HG03342 (cell line): Measurements from ENCODE around the gene C4A.
"Not testable (repeated sequence)": the region's sequence is repeated elsewhere in the genome, so short reads cannot be mapped to it uniquely, and the experiment has no call there.

Experiments used
- ATAC-seq: cut with Tn5 transposase; IDR thresholded peaks from one replicate; pipeline ENCODE4 v1.9.1; 2021; ENCODE audit warnings: mild to moderate bottlenecking, moderate library complexity; ENCODE audit not compliant: unreplicated experiment

Gene C4A

DNA sequence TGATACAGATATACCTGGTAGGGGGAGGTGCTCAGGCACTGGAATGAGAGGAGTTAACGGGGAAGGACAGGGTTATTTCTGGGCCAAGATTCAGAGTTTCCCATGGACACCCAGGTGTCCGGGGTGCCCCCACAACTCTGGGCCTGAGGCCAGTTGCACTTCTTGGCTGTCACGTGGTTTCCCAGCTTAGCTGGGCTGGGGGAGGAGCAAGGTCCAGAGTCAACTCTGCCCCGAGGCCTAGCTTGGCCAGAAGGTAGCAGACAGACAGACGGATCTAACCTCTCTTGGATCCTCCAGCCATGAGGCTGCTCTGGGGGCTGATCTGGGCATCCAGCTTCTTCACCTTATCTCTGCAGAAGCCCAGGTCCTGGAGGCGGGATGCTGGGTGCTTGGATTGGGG, 32.7 kb downstream of the C4A start, which contains the start of gene C4B:
Gene C4B, plus strand, starts transcription at position 249 of the 400 bp plus-strand sequence. Its CDS starts 51 bp downstream, at position 300.
- not testable (repeated sequence) for ATAC-seq

DNA sequence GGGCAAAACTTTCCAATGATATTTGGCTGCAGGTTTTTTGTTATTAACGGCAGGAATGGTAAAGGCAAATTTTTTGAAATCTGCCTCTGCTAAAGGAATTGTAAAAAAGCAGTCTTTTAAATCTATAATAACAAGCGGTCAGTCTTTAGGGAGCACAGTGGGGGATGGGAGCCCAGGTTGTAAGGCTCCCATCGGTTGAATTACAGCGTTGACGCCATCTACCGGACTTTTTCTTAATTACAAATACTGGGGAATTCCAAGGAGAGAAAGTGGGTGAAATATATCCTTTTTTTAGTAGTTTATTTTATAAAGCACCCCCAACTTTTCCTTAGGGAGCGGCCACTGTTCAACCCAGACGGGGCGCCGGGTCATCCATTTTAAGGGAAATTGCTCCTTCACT, 40.2 kb downstream of the C4A start:
- ATAC-seq = not testable (repeated sequence)

DNA sequence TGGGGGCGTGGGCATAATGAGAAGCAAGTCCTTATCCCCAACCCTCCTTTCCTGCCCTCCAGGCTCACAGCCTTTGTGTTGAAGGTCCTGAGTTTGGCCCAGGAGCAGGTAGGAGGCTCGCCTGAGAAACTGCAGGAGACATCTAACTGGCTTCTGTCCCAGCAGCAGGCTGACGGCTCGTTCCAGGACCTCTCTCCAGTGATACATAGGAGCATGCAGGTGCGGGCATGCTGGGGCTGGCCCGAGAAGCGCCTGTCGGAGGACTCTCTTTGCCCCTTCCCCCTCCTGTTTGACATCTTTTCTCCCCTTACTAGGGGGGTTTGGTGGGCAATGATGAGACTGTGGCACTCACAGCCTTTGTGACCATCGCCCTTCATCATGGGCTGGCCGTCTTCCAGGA, 46.8 kb downstream of the C4A start:
- not testable (repeated sequence) for ATAC-seq

DNA sequence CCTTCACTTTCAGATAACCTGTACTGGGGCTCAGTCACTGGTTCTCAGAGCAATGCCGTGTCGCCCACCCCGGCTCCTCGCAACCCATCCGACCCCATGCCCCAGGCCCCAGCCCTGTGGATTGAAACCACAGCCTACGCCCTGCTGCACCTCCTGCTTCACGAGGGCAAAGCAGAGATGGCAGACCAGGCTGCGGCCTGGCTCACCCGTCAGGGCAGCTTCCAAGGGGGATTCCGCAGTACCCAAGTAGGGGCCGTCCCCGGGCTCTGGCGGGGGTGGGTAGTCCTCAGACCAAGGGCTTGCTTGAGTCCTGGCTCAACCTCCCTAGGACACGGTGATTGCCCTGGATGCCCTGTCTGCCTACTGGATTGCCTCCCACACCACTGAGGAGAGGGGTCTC, 47.7 kb downstream of the C4A start:
- ATAC-seq = not testable (repeated sequence)

DNA sequence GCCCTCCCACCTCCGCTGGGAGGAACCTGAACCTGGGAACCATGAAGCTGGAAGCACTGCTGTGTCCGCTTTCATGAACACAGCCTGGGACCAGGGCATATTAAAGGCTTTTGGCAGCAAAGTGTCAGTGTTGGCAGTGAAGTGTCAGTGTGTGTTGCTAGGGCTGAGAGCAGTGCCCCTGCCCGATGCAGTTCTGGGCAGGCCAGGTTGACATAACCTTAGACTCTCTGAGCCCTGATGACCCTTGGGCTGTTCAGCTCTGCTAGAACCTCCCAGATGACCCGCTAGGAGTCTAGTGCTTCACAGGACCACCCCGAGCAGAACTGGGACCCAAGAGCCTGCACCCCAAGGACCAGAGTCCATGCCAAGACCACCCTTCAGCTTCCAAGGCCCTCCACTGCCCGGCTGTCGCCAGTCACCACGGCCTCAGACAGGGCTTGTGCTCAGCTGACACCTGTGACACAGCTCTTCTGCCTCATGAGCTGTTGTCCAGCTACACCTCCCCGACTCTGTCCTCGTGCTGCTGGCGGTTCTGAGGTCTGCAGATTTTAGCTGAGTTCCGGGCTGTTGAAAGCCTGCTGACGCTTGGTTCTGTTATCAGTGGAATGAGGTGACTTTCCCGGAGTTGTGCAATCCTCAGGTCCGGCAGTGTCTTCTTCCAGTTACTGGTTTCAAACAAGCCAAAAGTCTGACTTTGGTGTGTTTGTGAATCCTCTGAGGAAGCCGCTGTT, 53.6 kb downstream of the C4A start:
- not testable (repeated sequence) for ATAC-seq

DNA sequence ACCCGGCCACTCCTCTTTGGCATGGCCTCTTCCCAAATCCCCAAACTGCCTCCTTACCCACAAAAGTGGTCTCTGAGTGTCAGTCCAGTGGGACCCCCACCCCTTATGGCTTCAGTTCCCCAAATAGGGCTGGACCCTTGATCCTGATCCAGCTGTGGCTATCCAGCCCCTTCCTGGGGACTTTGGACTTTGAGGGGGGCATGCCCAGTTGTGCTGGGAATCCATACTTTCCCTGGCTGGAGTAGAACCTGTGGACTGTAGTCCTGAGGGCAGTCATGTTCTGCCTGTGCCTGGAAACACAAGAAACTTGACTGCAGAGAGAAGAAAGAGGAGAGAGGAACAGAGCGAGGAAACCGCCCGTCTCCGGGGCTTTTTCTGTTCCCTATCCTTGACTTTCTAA, 55.3 kb downstream of the C4A start:
- not testable (repeated sequence) for ATAC-seq

DNA sequence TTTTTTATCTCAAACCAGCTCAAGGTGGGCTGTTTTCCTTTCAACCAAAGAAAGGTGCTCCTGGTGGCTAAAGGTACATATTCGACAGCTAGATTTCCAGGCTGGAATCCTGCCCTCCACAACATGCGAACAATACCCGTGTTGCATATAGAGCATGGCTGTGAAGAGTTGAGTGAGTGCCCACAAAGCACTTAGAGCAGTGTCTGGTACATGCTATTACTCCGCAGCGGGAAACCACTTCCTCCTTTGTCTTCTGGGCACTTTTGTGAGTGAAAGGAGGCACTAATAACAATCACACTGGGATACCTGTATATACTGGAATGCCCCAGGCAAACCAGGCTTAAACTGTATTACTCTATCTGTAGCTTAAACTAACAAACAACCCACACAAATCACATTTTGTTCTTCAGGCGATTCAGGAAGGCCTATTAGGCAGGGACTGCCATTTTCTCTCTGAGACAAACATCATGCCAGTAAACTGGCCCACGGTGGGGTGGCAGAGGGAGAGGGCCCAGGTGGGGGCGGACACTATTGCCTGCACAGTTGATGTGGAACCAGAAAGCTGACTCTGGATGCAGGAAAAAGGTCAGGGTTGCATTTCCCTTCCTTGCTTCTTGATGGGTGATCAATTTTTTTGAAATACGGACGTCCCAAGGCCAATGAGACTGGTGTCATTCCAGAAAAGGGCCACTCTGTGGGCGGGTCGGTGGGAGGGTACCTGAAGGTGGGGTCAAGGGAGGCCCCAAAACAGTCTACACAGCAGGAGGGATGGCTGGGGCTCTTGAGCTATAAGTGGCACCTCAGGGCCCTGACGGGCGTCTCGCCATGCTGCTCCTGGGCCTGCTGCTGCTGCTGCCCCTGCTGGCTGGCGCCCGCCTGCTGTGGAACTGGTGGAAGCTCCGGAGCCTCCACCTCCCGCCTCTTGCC, 56.0 kb downstream of the C4A start, which contains the start of gene CYP21A2:
Gene CYP21A2, plus strand, starts transcription at position 818 of the 927 bp plus-strand sequence. Its CDS starts 8 bp downstream, at position 826.
- not testable (repeated sequence) for ATAC-seq

DNA sequence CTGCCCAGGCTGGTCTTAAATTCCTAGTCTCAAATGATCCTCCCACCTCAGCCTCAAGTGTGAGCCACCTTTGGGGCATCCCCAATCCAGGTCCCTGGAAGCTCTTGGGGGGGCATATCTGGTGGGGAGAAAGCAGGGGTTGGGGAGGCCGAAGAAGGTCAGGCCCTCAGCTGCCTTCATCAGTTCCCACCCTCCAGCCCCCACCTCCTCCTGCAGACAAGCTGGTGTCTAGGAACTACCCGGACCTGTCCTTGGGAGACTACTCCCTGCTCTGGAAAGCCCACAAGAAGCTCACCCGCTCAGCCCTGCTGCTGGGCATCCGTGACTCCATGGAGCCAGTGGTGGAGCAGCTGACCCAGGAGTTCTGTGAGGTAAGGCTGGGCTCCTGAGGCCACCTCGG, 57.0 kb downstream of the C4A start:
- ATAC-seq = not testable (repeated sequence)

DNA sequence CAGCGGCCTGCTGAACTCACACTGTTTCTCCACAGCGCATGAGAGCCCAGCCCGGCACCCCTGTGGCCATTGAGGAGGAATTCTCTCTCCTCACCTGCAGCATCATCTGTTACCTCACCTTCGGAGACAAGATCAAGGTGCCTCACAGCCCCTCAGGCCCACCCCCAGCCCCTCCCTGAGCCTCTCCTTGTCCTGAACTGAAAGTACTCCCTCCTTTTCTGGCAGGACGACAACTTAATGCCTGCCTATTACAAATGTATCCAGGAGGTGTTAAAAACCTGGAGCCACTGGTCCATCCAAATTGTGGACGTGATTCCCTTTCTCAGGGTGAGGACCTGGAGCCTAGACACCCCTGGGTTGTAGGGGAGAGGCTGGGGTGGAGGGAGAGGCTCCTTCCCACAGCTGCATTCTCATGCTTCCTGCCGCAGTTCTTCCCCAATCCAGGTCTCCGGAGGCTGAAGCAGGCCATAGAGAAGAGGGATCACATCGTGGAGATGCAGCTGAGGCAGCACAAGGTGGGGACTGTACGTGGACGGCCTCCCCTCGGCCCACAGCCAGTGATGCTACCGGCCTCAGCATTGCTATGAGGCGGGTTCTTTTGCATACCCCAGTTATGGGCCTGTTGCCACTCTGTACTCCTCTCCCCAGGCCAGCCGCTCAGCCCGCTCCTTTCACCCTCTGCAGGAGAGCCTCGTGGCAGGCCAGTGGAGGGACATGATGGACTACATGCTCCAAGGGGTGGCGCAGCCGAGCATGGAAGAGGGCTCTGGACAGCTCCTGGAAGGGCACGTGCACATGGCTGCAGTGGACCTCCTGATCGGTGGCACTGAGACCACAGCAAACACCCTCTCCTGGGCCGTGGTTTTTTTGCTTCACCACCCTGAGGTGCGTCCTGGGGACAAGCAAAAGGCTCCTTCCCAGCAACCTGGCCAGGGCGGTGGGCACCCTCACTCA, 57.7 kb downstream of the C4A start:
- ATAC-seq = not testable (repeated sequence)

DNA sequence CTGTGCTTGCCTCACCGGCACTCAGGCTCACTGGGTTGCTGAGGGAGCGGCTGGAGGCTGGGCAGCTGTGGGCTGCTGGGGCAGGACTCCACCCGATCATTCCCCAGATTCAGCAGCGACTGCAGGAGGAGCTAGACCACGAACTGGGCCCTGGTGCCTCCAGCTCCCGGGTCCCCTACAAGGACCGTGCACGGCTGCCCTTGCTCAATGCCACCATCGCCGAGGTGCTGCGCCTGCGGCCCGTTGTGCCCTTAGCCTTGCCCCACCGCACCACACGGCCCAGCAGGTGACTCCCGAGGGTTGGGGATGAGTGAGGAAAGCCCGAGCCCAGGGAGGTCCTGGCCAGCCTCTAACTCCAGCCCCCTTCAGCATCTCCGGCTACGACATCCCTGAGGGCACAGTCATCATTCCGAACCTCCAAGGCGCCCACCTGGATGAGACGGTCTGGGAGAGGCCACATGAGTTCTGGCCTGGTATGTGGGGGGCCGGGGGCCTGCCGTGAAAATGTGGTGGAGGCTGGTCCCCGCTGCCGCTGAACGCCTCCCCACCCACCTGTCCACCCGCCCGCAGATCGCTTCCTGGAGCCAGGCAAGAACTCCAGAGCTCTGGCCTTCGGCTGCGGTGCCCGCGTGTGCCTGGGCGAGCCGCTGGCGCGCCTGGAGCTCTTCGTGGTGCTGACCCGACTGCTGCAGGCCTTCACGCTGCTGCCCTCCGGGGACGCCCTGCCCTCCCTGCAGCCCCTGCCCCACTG, 58.6 kb downstream of the C4A start:
- ATAC-seq = not testable (repeated sequence)

DNA sequence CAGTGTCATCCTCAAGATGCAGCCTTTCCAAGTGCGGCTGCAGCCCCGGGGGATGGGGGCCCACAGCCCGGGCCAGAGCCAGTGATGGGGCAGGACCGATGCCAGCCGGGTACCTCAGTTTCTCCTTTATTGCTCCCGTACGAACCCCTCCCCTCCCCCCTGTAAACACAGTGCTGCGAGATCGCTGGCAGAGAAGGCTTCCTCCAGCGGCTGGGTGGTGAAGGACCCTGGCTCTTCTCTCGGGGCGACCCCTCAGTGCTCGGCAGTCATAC, 59.1 kb downstream of the C4A start:
- ATAC-seq = not testable (repeated sequence)

DNA sequence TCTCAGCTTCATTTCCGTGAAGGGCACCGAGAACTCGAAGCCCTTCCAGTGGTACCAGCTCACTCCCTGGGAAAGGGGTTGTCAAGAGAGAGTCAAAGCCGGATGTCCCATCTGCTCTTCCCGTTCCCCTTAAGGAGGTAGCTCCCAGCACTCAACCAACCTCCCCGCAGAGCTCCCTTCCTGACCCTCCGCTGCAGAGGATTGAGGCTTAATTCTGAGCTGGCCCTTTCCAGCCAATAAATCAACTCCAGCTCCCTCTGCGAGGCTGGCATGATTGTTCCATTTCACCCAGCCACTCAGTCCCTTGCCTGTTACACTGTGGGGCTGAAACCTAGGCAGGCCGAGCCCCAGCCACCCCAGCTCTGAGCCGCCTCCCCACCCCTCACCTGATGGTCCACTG, 59.5 kb downstream of the C4A start:
- not testable (repeated sequence) for ATAC-seq

DNA sequence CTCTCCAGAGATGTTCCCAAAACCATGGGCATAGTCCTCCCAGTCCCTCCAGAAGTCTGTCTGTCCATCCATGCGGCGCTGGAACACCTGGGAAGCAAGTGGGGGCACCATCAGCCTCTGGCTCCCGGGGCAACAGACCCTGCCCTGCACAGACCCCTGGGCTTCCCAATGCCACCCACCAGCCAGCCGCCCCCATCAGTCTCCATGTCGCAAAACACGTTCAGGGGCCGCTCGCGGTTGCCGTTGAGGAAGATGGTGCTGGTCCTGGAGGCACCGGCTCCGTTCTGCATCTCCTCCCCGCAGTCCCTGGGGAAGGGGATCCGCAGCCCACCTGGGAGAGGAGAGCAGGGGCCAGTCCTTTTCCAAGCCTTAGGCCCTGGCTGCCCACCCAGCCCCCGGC, 60.4 kb downstream of the C4A start:
- ATAC-seq = not testable (repeated sequence)

DNA sequence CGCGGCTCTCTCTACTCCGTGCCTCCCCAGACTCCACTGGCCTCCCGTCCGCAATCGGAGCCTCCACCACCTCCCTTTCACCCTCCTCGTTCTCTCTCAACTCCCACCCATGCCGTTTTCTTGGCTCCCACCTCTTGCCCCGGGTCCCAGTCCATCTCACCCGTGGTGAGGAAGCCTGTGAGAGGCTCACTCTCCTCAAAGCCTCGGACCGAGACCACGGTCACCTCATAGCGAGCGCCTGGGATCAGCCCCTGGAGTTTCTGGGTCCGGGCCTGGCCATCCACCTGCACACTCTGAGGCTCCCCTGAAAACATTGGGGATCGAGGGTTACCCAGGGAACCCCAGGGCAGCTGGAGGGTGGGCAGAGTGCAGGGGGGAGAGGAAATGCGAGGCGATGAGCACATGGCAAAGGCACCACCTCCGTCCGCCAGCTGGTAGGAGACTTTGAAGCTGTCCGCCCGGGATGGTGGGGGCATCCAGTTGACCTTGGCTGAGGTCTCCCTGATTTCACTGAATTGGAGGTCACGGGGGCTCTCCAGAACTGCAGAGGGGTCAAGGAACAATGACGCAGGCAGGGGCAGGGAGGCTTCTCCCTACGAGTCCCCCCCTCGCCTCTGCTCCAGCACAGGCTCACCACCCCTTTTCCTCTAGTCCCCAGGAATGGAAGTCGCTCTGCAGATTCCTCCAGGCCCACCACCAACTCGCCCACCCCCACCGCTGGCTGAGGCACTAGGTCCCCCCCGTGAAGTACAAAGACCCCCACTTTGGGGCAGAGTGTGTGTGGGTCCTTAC, 61.9 kb downstream of the C4A start:
- ATAC-seq = not testable (repeated sequence)

DNA sequence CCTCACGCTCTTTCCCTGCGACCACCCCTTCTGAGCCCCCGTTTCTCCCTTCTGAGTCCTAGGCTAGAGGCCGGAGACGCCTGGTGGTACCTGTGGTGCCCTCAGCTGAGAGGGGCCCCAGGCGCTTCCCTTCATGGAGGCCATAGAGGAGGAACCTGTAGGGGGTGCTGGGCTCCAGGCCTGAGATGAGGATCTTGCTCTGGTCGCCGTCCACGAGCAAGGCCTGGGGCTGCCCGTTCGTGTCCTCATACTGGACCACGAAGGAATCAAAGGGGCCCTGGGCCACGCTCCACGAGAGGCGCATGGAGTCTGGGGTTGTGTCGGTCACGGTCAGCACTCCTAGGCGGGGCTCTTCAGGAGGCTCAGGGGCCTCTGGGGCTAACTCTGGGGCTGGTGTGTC, 63.1 kb downstream of the C4A start:
- not testable (repeated sequence) for ATAC-seq

DNA sequence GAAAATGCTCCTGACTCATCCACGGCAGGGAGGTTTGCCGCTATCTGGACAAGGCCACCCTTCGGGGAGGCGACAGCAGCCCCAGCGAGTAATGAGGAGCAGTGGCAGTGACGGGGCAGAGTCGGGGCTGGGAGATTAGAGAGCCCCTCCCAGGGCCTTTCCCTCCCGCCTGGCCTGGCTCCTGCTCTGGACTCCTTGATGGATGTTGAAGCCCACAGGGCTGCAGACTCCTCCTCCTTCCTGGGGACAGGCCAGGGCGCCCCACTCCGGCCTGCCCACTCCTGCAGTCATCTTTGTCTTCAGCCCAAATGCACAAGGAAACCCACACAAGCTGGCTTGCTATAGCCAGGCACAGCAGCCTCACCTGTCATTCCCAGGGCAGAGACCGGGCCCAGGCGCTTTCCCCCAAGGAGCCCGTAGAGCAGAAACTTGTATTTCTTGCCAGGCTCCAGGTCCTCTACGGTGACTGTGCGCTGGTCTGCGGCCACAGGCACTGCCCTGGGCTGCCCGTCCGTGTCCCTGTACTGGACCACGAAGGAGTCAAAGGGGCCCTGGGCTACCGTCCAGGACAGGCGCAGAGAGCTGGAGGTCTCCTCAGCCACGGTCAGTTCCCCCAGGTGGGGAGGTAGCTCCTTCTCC, 64.1 kb downstream of the C4A start:
- no peak for ATAC-seq

DNA sequence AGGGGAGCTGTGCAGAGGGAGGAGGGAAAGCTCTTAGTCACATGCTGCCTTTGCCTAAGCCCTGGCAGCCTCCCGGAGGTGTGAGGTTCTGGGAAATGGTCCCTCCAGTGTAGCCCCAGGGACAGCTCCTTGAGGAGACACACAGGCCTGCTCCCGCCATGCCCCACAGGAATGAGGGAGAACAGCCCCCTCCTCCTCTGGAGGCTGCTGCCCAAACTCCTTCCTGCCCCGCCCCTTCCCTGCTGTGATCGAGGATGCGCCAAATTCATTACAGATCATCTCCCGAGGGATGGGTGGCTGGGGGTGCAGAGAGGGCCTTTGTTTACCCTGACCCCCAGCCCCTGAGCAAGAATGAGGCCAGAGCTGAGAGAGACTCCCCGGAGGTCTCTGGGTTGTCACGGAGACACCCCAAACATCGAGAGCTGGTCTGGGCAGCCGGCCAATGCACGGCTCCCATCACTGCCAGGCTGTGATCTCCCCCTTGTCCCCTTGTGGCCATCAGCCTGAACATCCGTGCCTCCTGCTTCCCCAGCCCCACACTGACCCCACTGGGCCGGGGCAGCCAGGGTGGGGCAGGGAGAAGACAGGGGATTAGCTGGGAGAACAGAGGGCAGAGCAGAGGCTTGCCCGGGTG, 64.7 kb downstream of the C4A start:
- ATAC-seq = no peak

DNA sequence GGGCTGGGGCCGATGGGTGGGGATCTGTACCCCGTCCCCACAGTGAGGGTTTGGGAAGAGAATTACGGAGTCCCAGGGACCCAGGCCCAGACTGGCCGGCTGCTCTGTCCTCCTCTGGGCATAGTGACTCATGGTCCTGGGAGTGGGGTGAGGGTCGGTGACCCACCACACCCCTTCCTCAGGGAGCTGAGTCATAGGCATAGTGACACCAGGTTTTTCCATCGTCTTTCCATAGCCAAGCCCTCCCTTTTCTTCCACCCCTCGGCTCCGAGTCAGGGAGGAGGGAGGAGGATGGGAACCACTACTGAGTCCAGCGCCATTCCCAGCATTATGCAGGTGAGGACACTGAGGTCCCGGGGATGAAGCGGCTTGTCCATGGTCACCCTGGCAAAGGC, 65.2 kb downstream of the C4A start:
- ATAC-seq = no peak
